HFFc6 (cell line): ENCODE measurements around the gene TCIRG1. TPM values are rescaled to one million over a fixed set of nuclear protein-coding genes. Genes with fewer than 3 reads are reported as not detected.

Experiments
- DNase-seq: peaks from one replicate; pipeline ENCODE4 v3.0.0-alpha.2; 2018
- H3K27ac Mint-ChIP-seq: 2 replicates; pipeline ENCODE4 v1.8.0; 2020; ENCODE audit warnings: mild to moderate bottlenecking, mixed read lengths
- H3K27me3 Mint-ChIP-seq: 2 replicates; pipeline ENCODE4 v1.8.0; 2021; ENCODE audit warnings: mild to moderate bottlenecking, moderate library complexity, mixed read lengths; ENCODE audit not compliant: insufficient read depth
- H3K36me3 Mint-ChIP-seq: 2 replicates; pipeline ENCODE4 v1.8.0; 2021; ENCODE audit warnings: low read depth, mixed read lengths
- H3K4me1 Mint-ChIP-seq: 2 replicates; pipeline ENCODE4 v1.8.0; 2020; ENCODE audit warnings: low read depth, mixed read lengths
- H3K4me3 Mint-ChIP-seq: 2 replicates; pipeline ENCODE4 v1.8.0; 2020; ENCODE audit warnings: mild to moderate bottlenecking, moderate library complexity, mixed read lengths
- H3K9me3 Mint-ChIP-seq: 2 replicates; pipeline ENCODE4 v1.8.0; 2020; ENCODE audit warnings: mild to moderate bottlenecking, mixed read lengths
- CTCF ChIP-seq: fragments of 200-600 bp; sonication (generic); IDR thresholded peaks from 2 replicates; pipeline ENCODE4 v1.5.0; 2021; ENCODE audit warnings: antibody characterized with exemption, mild to moderate bottlenecking
- total RNA-seq, 6 experiments: library from RNA; stranded (reverse); fragmentation: NEBNext Ultra II Directional; extraction: Animal tissue kit (Norgen Biotek cat#: 25700); gene quantifications; 2 replicates in 1 of 6; 3 replicates in 5 of 6; pipeline ENCODE4 v1.2.3, GENCODE V29; 2021

The TCIRG1 gene
- total RNA-seq, 6 experiments from 2014 or later, result 113 to 150 (median 131) TPM

DNA sequence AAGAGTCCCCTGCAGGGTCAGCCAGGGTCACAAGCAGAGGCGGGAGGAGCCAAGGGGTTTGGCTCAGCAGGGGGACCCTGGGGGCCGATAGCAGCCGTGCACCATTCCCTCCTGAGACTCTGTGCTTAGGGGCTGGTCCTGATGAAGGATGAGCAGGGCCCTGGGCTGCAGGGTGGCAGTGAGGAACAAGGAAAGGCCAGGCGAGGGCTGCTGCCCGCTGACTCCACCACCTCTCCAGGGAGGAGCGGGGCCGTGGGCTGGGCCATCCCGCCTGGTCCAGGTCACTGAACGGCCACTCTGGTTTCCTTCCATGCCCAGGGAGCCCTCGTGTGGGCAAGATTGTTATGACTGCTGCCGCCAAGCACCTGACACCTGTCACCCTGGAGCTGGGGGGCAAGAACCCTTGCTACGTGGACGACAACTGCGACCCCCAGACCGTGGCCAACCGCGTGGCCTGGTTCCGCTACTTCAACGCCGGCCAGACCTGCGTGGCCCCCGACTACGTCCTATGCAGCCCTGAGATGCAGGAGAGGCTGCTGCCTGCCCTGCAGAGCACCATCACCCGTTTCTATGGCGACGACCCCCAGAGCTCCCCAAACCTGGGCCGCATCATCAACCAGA lies 17.5 kb upstream of the TCIRG1 start:
- peaks cover 25% of the 10 kb centered on the region for H3K36me3 Mint-ChIP-seq
- H3K4me1 Mint-ChIP-seq, result peaks cover 39% of the 10 kb centered on the region
- TF ChIP-seq CTCF, result no peak
- H3K27ac Mint-ChIP-seq, result no peak overlapping the region
- no peaks in the 10 kb centered on the region for H3K9me3 Mint-ChIP-seq
- no peak overlapping the region for H3K4me3 Mint-ChIP-seq
- no peak for DNase-seq
- peaks cover 20% of the 10 kb centered on the region for H3K27me3 Mint-ChIP-seq

- Mint-ChIP-seq H3K9me3 (no peaks in the 10 kb centered on the region), H3K36me3 (peaks cover 25% of the 10 kb centered on the region)
- TF ChIP-seq CTCF, result no peak
Measured at GRCh38 chr11:68022531-68022930, 16.3 kb upstream of the TCIRG1 start.

GRCh38 chr11:68024508-68024907 lies 14.3 kb upstream of the TCIRG1 start:
- Mint-ChIP-seq H3K4me1 (peaks cover 48% of the 10 kb centered on the region), H3K36me3 (peaks cover 34% of the 10 kb centered on the region)
- no peak for TF ChIP-seq CTCF

More at GRCh38 chr11:68022531-68022930, 16.3 kb upstream of the TCIRG1 start:
- Mint-ChIP-seq H3K4me3 (no peak overlapping the region), H3K27me3 (peaks cover 20% of the 10 kb centered on the region), H3K4me1 (peaks cover 35% of the 10 kb centered on the region), H3K27ac (no peak overlapping the region)
- no peak for DNase-seq

DNA sequence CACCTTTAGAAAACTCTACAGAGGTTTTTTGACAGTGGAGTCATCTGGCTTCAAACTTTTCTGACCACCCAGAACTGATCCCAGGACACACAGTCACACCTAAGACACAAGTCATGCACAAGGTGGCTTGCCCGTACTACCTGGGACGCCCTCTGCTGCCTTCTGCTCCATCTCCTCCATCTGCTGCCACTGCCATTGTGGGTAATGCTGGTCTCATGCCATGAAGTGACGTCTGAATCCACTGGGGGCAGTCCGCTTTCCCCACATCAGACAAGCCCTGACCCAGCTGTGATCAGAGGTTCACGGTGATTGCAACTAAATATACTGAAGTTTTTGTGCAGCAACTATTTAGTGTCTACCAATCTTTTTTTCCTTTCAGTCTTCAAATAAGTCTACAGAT lies 13.8 kb upstream of the TCIRG1 start:
- Mint-ChIP-seq H3K4me1 (peaks cover 50% of the 10 kb centered on the region), H3K4me3 (no peak overlapping the region), H3K9me3 (no peaks in the 10 kb centered on the region)

More at GRCh38 chr11:68024508-68024907, 14.3 kb upstream of the TCIRG1 start:
- Mint-ChIP-seq H3K27ac (no peak overlapping the region), H3K27me3 (peaks cover 14% of the 10 kb centered on the region), H3K9me3 (no peaks in the 10 kb centered on the region), H3K4me3 (no peak overlapping the region)
- DNase-seq, result no peak

GRCh38 chr11:68026391-68027105 lies 12.3 kb upstream of the TCIRG1 start:
- H3K27me3 Mint-ChIP-seq, result peaks cover 4% of the 10 kb centered on the region
- H3K4me1 Mint-ChIP-seq, result peaks cover 48% of the 10 kb centered on the region
- TF ChIP-seq CTCF, result no peak
- no peak for DNase-seq
- peaks cover 37% of the 10 kb centered on the region for H3K36me3 Mint-ChIP-seq
- H3K9me3 Mint-ChIP-seq, result no peaks in the 10 kb centered on the region
- no peak overlapping the region for H3K4me3 Mint-ChIP-seq
- peak overlapping the region; percentile 91 for H3K27ac Mint-ChIP-seq

More for the DNA sequence above, 13.8 kb upstream of the TCIRG1 start:
- TF ChIP-seq CTCF, result no peak; the same call in 1 of the 2 replicates
- peaks cover 36% of the 10 kb centered on the region for H3K36me3 Mint-ChIP-seq
- peaks cover 9% of the 10 kb centered on the region for H3K27me3 Mint-ChIP-seq
- DNase-seq, result no peak
- H3K27ac Mint-ChIP-seq, result peak overlapping the region; percentile 11; the same call in 1 of the 2 replicates
